ENCODE data around the gene SWI5. TPM values are rescaled to one million over a fixed set of nuclear protein-coding genes. Genes with fewer than 3 reads are reported as not detected.

SWI5 gene
- total and polyA plus RNA-seq, 9 of the 15 experiments (the other 6 are each of a cell fraction or from before 2014, with no cell fraction given) = 62.8 to 133 (median 95.9) TPM

- 55% methylated on average over 12 of the region's 12 CpGs for WGBS (ENCODE audit: insufficient coverage, low coverage, missing lambda C conversion rate)
- Histone ChIP-seq H3K27me3 (ENCODE audit: control insufficient read depth in 2 of 2, insufficient read depth in 2 of 2, low read length in 2 of 2) (no peaks in the 10 kb centered on the region), H3K4me1 (replicated peaks in 1 of 2; ENCODE audit: control insufficient read depth in 2 of 2, insufficient read depth in 2 of 2, low read length in 2 of 2) (peaks cover 11 to 25% of the 10 kb centered on the region in 2 experiments), H4K20me1 (replicated peaks; ENCODE audit: control insufficient read depth, insufficient read depth, low read length) (0 out of 2 replicates have a peak, but pooled peaks cover 2% of the 10 kb centered on the region), H3K27ac (ENCODE audit: extremely low read depth, low read depth, low read length) (no peak overlapping the region; the same call in 2 of the 3 replicates), H3K9me3 (replicated peaks; ENCODE audit: control insufficient read depth, insufficient read depth, low read depth, low read length) (no peaks in the 10 kb centered on the region), H3K36me3 (ENCODE audit: control insufficient read depth, insufficient read depth, low read length) (peaks cover 68% of the 10 kb centered on the region), H3K4me2 (ENCODE audit: insufficient read depth, low read length) (peak overlapping the region; percentile 97), H3K4me3 (peak overlapping the region; percentile 67), H3K9me1 (ENCODE audit: control insufficient read depth, insufficient read depth, low read length) (no peaks in the 10 kb centered on the region), H2AFZ (ENCODE audit: low read depth, low read length) (no peak overlapping the region), H3K9ac (ENCODE audit: insufficient read depth in 1 of 2, low read depth in 2 of 2, low read length in 2 of 2) (peak overlapping the region; percentile 92 to 93), H3K79me2 (ENCODE audit: control insufficient read depth, insufficient read depth, low read length) (peaks cover 49% of the 10 kb centered on the region)
- DNase-seq (ENCODE audit: extremely low read depth in 1 of 4, low spot score in 3 of 4) = peak in 1 of 4 experiments; percentile 26
- POLR2A ChIA-PET = interaction anchor here (0.8 to 3.7 kb wide), 4 partner anchors 12 to 26 kb away, joined by 3 to 51 read pairs (median 5); no protein-coding TSS in a partner anchor
- BruUV-seq (replicated peaks) = no TSS peak
- no peak for ATAC-seq
- CTCF ChIA-PET (ENCODE audit: low intra/inter-chr PET ratio) = no interaction called here
- no peak for FAIRE-seq
- in situ Hi-C loops (cut with MboI) = loop anchor here (5.0 to 10.0 kb wide), 2 partner anchors 1349 to 1561 kb away; no protein-coding TSS in a partner anchor
- 0 out of 2 replicates have a peak, but pooled peaks have one; percentile 9 for TF ChIP-seq DEAF1 (CRISPR knock-in tag; IDR thresholded peaks at IDR 0.05)
- TF ChIP-seq WHSC1 (IDR thresholded peaks at IDR 0.05; ENCODE audit: low read length) = no peak
- peak; percentile 27 for TF ChIP-seq HNRNPLL (IDR thresholded peaks at IDR 0.05; ENCODE audit: low read depth, low read length, poor library complexity, severe bottlenecking)
- 0 out of 2 replicates have a peak, but pooled peaks have one; percentile 10 for TF ChIP-seq ZBTB26 (CRISPR knock-in tag; IDR thresholded peaks at IDR 0.05)
- no peak for TF ChIP-seq MAFG (tag; conservative IDR thresholded peaks at IDR 0.05)
- TF ChIP-seq HDAC8 (tag; IDR thresholded peaks at IDR 0.05) = no peak
- no peak for TF ChIP-seq ZNF133 (CRISPR knock-in tag; IDR thresholded peaks at IDR 0.05)
- no peak for TF ChIP-seq SRSF9 (IDR thresholded peaks at IDR 0.05; ENCODE audit: borderline replicate concordance, low read depth, low read length)
- TF ChIP-seq NFE2 (IDR thresholded peaks at IDR 0.05; ENCODE audit: low read depth) = no peak
- TF ChIP-seq ZNF695 (CRISPR knock-in tag; IDR thresholded peaks at IDR 0.05) = no peak
- TF ChIP-seq NR2F6 (CRISPR knock-in tag; IDR thresholded peaks at IDR 0.05) = 0 out of 2 replicates have a peak, but pooled peaks have one; percentile 33
- TF ChIP-seq CBFA2T2 (conservative IDR thresholded peaks at IDR 0.05) = no peak
- no peak for TF ChIP-seq NR4A1 (CRISPR knock-in tag; IDR thresholded peaks at IDR 0.05)
- TF ChIP-seq NR4A1 (tag; IDR thresholded peaks at IDR 0.05) = no peak
- no peak for TF ChIP-seq ZNF217 (CRISPR knock-in tag; IDR thresholded peaks at IDR 0.05)
- TF ChIP-seq ZEB2 (IDR thresholded peaks at IDR 0.05) = no peak
- no peak for TF ChIP-seq LCOR (CRISPR knock-in tag; IDR thresholded peaks at IDR 0.05)
- TF ChIP-seq XRCC3 (IDR thresholded peaks at IDR 0.05) = no peak
- no peak for TF ChIP-seq CEBPG (CRISPR knock-in tag; IDR thresholded peaks at IDR 0.05)
- TF ChIP-seq CEBPG (tag; conservative IDR thresholded peaks at IDR 0.05 in 1 of 2, IDR thresholded peaks at IDR 0.05 in 1 of 2) = peak in 1 of 2 experiments; percentile 90; a peak in 2 of 4 replicates
- TF ChIP-seq ZNF175 (CRISPR knock-in tag; IDR thresholded peaks at IDR 0.05; ENCODE audit: low read depth) = no peak
- TF ChIP-seq ZBED1 (IDR thresholded peaks at IDR 0.05) = no peak
- TF ChIP-seq E2F3 (CRISPR knock-in tag; IDR thresholded peaks at IDR 0.05) = no peak
- intact Hi-C loops (cut with micrococcal nuclease) = no loop called here
Observed at GRCh38 chr9:128323791-128324190, 47.7 kb downstream of the SWI5 start.
